Nephron progenitor cell (in vitro differentiated cells): Measurements from ENCODE around the gene SDK1.

Source experiments
- DNase-seq: peaks from one replicate; pipeline ENCODE4 v3.0.0; 2021
- H3K27ac Mint-ChIP-seq: 2 replicates; pipeline ENCODE4 v1.8.0; 2021; ENCODE audit warnings: mild to moderate bottlenecking, moderate library complexity, mixed read lengths
- H3K27me3 Mint-ChIP-seq: 2 replicates; pipeline ENCODE4 v1.8.0; 2021; ENCODE audit warnings: mild to moderate bottlenecking, low read depth, mixed read lengths; ENCODE audit not compliant: poor library complexity
- H3K36me3 Mint-ChIP-seq: 2 replicates; pipeline ENCODE4 v1.8.0; 2021; ENCODE audit warnings: low read depth, mixed read lengths
- H3K4me1 Mint-ChIP-seq: 2 replicates; pipeline ENCODE4 v1.8.0; 2021; ENCODE audit warnings: mixed read lengths
- H3K4me3 Mint-ChIP-seq: 2 replicates; pipeline ENCODE4 v1.8.0; 2021; ENCODE audit warnings: mild to moderate bottlenecking, moderate library complexity, mixed read lengths
- H3K9me3 Mint-ChIP-seq: 2 replicates; pipeline ENCODE4 v1.8.0; 2021; ENCODE audit warnings: mild to moderate bottlenecking, moderate library complexity, mixed read lengths
- CTCF ChIP-seq: fragments of 200-600 bp; sonication (generic); IDR thresholded peaks from 2 replicates; pipeline ENCODE4 v1.5.0; 2021; ENCODE audit warnings: antibody characterized with exemption

SDK1 gene

GRCh38 chr7:4178416-4178815 is 877.4 kb downstream of the SDK1 start:
- Mint-ChIP-seq H3K27me3 (peaks cover 22% of the 10 kb centered on the region), H3K4me3 (no peak overlapping the region), H3K9me3 (peaks cover 20% of the 10 kb centered on the region), H3K27ac (no peak overlapping the region), H3K4me1 (no peaks in the 10 kb centered on the region), H3K36me3 (peaks cover 8% of the 10 kb centered on the region)
- no peak for TF ChIP-seq CTCF
- no peak for DNase-seq

- no peak for TF ChIP-seq CTCF
- peaks cover 20% of the 10 kb centered on the region for H3K9me3 Mint-ChIP-seq
- H3K4me3 Mint-ChIP-seq: no peak overlapping the region
- H3K4me1 Mint-ChIP-seq: no peaks in the 10 kb centered on the region
- H3K36me3 Mint-ChIP-seq: peaks cover 8% of the 10 kb centered on the region
- H3K27ac Mint-ChIP-seq: no peak overlapping the region
- DNase-seq: no peak
- peaks cover 19% of the 10 kb centered on the region for H3K27me3 Mint-ChIP-seq
These were observed 878.0 kb downstream of the SDK1 start for GRCh38 chr7:4178916-4179687.

GRCh38 chr7:4179688-4180380 is 878.8 kb downstream of the SDK1 start:
- H3K9me3 Mint-ChIP-seq: peaks cover 20% of the 10 kb centered on the region
- H3K27ac Mint-ChIP-seq: no peak overlapping the region
- H3K4me1 Mint-ChIP-seq: no peaks in the 10 kb centered on the region
- H3K27me3 Mint-ChIP-seq: peaks cover 14% of the 10 kb centered on the region
- no peak overlapping the region for H3K4me3 Mint-ChIP-seq
- no peak for TF ChIP-seq CTCF
- H3K36me3 Mint-ChIP-seq: peaks cover 8% of the 10 kb centered on the region
- DNase-seq: no peak

- no peak for DNase-seq
- peaks cover 13% of the 10 kb centered on the region for H3K4me1 Mint-ChIP-seq
- peaks cover 20% of the 10 kb centered on the region for H3K9me3 Mint-ChIP-seq
- TF ChIP-seq CTCF: no peak
- peaks cover 5% of the 10 kb centered on the region for H3K36me3 Mint-ChIP-seq
- H3K4me3 Mint-ChIP-seq: no peak overlapping the region
- peaks cover 14% of the 10 kb centered on the region for H3K27me3 Mint-ChIP-seq
- H3K27ac Mint-ChIP-seq: no peak overlapping the region
These were observed 880.4 kb downstream of the SDK1 start for GRCh38 chr7:4181446-4181845.

- H3K27ac Mint-ChIP-seq: no peak overlapping the region
These were observed 881.7 kb downstream of the SDK1 start for GRCh38 chr7:4182605-4183300.

More at GRCh38 chr7:4182605-4183300, 881.7 kb downstream of the SDK1 start:
- peaks cover 24% of the 10 kb centered on the region for H3K4me1 Mint-ChIP-seq
- H3K9me3 Mint-ChIP-seq: peaks cover 19% of the 10 kb centered on the region
- no peak for DNase-seq
- no peak overlapping the region for H3K4me3 Mint-ChIP-seq
- TF ChIP-seq CTCF: no peak
- no peaks in the 10 kb centered on the region for H3K36me3 Mint-ChIP-seq
- peaks cover 14% of the 10 kb centered on the region for H3K27me3 Mint-ChIP-seq
